Hematopoietic multipotent progenitor cell treated with erythropoietin and hydrocortisone succinate and interleukin-3 and kit ligand, for 8 days (in vitro differentiated cells): ENCODE results near the gene GRIN2C.

Experiments used
- DNase-seq: peaks from one replicate; pipeline ENCODE4 v3.0.0-alpha.2; 2015

Gene GRIN2C

DNA sequence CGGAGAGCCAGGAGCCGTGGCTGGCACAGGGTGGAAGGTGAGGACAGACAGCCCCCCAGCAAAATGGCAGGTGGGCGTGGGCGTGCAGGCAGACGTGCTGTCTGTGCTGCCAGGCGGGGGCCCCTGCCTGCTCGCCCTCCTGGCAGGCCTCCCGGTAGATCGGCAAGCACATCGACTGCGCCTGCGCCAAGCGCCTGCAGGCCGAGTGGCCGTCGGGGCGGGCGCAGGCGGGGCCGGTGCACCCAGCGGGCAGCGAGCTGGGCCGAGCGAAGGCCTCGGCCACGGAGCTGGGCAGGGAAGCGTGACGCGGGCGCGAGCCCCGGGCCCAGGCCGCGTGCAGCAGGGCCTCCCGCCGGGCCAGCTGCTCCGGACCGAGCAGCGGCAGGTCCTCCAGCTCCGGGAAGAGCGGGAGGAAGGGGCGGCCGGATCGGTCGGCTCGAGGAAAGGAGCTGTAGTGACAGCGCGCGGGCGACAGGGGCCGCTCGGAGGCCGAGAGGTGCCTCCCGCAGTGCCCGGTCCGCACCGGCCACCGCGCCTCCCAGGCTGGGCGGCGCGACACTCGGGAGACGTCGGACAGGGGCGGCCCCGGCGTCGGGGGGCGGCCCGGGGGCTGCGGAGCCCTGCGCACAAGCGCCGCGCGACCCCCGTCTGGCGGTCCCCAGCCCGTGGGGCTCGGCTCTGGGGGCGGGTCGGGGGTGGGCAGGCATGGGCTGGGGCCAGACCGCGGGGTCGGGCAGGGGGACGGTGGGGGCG, 16.9 kb downstream of the GRIN2C start:
- DNase-seq: peak; percentile 56

GRCh38 chr17:74842146-74842598, 17.5 kb downstream of the GRIN2C start:
- no peak for DNase-seq

GRCh38 chr17:74840989-74841666, 18.6 kb downstream of the GRIN2C start:
- DNase-seq: peak; percentile 43

- no peak for DNase-seq
Observed at GRCh38 chr17:74839990-74840852, 19.5 kb downstream of the GRIN2C start.

- DNase-seq: no peak
Observed at GRCh38 chr17:74838274-74838673, 21.4 kb downstream of the GRIN2C start.

DNA sequence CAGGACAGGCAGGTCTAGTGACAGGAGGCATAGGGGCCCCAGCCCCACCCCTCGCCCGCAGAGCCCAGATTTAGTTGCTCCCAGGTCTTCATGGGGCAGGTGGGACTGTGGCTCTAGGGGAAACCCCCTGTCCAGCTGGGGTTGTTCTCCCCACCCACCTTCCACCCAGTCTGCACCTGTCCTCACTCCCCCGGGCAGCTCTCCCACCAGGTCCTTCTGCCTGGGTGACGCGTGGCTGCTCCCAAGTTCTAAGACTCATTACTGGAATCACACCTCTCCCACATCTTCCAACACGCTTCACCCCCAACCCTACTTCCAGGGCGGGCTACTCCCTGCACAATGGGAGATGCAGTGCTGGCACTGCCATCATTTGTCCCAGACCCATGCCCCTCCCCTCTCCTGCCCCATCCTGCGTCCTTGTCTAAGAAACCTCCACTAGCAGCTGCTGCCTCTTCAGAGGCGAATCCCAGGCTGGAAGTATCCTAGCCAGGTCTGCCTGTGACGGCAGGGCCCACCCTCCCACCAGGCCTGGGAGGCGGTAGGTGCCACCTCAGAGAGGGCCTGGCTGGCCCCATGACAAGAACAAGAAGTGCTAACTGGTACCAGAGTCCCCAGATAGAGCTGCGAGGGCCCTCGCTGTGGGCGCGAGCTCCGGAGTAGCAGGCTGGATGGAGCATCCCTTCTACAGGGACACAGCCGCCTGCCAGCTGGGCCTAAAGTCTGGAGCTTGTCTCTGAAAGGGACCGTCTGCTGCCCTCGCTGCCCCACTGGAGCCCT, 22.8 kb downstream of the GRIN2C start:
- DNase-seq: no peak

DNA sequence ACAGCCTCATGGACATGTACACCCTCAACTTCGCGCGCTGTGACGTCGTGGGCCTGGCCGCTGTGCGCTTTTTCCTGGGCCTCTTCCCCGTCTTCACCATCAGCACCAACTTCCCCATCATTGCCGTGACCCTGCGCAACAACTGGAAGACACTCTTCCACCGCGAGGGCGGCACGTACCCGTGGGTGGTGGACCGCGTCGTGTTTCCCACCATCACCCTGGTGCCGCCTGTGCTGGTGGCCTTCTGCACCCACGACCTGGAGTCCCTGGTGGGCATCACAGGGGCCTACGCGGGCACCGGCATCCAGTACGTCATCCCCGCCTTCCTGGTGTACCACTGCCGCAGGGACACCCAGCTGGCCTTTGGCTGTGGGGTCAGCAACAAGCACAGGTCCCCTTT, 23.5 kb downstream of the GRIN2C start:
- no peak for DNase-seq

DNA sequence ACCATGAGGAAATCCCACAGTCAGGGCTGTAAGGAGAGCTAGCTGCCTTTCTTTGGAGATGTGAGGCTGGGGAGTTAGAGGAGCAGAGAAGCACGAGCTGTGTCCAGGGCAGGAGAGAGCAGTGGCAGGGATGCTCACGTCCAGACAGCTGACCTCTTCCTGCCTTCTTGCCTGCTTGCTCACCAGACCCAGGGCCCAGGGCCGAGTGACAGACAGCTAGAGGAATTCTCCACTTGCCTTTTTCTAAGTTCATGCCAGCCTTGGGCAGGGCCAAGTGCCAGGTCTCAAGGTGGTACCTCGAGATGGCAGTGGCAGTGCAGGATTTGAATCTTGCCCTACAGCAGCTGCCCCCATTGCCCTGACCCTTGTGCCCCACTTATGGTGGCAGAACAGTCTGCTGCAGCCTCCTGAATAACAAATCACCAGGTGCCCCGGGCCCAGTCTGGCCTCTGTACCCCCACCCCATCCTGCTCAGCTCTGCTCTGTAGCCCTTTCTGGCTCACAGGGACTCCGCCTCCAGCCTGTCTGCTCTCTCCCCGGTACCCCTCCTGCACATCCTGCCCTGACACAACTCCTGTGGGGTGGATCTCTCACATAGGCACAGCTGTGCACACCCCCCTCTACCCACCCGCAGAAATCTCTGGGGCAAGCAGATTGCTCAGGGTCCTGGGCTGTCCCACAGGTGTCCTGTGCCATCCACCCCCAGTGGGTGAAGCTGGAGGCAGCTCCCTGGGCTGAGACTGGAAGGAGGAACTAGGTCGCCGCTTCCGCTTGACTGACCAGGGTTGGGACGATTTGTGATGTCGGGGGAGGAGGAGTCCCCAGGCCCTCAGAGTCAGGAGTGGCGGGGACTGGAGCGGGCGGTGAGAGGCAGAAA, 25.9 kb downstream of the GRIN2C start:
- DNase-seq: no peak

DNA sequence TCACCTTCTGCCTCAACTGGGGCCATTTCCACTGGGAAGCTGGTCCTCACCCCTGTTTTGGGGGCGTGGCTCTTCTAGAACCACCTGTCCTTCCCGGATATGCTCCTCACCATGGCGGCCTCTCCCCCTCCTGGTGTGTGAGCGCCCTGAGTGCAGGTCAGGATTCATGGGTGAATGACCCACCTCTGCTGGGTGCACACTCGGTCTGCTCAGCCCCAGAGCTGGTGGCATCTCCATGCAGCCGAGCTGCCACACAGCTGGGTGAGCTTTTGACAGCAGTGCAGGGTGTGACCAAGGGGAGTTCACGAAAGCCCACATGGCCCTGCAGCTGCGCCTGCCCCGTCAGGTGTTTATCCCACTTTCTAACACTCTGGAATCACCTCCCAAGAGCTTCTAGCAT, 27.3 kb downstream of the GRIN2C start:
- no peak for DNase-seq

- no peak for DNase-seq
Observed at GRCh38 chr17:74831444-74832146, 28.1 kb downstream of the GRIN2C start.

DNA sequence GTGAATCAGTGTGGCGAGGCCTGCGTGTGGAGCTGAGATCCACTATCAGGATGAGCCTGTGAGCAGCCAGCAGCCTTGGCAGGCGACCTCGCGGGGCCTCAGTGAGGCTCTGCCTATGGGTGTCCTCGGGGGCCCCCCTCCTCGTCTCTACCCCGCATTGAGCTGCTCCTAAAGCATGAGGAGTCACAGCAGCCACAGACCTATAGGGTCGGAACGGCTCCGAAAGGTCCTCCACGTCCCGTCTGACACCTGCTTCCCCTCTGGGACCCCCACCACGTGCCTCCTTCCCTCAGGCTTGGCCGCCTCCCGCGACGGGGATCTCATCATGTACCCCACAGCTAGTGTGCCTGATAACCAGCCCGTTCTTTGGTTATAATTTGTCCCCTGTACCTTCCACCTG, 28.8 kb downstream of the GRIN2C start:
- DNase-seq: no peak

DNA sequence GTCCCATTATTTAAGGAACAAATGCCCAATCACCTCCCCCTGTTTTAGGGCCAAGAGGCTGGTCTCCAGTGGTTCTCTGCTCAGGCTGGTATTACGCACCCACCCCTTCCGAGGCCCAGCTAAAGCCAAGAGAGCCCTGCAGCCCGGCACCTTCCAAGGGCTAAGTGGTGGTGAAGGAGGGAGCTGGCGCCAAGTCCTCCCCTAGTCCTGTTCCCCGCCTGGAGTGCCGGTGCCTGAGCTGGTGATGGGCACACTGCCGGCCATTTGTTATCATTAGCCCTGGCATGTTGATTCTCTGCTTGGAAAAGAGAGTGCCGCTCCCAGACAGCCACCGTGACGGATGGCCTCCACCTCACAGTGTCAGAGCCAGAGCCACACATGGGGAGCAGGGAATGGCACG, 31.9 kb downstream of the GRIN2C start:
- DNase-seq: no peak

- no peak for DNase-seq
Observed at GRCh38 chr17:74825952-74826719, 33.5 kb downstream of the GRIN2C start.

- DNase-seq: no peak
Observed at GRCh38 chr17:74824961-74825627, 34.6 kb downstream of the GRIN2C start.

DNA sequence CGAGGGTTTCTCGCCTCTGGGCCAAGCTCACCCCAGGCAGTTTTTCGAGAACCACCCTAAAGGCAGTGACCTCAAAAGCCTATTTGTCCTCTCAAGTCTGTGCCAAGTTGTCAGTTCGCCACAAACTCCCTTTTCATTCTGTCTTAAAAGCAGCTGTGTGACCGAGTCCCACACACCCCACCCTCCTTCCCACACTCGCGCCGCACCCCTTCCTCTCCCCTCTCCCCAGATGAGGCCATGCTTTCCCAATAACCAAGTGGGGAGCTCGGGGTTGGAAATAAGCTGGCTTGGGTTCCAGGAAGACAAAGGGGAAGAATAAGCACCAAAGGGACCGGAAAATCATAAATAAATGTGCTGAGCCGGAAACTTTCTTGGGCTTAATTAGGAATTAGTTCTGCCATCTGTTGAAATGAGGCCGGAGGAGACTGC, 36.7 kb downstream of the GRIN2C start:
- DNase-seq: no peak

DNA sequence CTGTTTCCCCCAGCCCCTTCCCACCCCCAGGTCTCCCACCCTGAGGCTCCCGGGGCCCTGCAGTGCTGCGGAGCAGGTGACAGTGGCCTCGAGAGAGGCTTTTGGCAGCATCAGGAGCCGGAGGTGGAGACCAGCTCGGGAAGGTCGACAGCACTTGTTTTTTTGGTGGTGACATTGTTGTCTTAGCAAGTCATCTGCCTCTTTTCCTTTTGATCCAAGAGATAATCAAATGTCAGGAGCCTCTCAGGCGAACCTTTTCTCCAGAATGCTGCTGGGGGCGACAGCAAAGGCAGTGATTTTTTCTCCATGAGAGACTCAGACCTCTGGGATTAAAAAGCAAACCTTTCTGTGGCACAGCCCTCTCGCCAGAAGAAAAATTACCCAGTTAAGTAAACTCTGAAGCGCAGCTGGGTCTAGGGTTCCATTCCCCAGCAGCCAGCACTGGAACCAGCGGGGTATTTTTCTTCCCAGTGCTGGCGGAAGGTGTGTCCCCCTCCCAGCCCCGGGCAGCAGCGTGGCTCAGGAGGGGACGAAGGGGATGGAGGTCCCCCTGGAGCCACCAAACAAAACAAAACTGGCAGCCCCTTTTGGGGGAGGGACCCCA, 37.2 kb downstream of the GRIN2C start:
- no peak for DNase-seq

- DNase-seq: no peak
Observed at GRCh38 chr17:74821655-74822334, 37.9 kb downstream of the GRIN2C start.

DNA sequence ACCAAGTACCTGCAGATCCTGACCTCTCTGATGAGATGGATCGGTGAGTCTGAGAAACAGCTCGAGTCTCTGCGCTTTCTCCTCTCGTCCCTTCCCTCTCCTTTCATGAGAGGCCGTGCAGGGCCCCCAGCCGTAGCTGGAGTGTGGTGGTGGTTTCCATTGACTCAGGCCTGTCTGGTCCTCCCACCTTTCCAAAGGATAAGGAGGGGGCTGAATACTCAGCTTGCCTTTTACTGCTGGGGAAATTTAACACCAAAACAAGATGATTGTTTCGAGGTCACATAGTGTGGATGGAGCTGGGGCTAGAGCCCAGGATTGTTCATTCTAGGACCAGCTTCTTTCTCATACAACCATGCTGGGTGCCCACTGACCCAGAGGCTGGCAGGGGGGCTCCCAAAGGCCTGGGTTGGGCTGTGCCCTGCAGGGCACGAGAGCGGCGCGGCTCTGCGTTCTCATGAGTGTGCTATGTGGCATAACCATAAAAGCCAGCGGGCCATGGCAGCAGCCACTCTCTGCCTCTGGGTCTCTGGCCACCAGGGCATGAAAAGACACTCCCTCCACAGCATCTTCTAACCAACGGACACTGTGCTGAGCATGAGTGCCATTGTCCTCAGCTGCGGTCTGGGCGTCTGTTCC, 39.8 kb downstream of the GRIN2C start:
- DNase-seq: no peak
